Stomach (tissue), 9 donors: Measurements from ENCODE around the gene HOXD1. TPM values are rescaled to one million over a fixed set of nuclear protein-coding genes. Genes with fewer than 3 reads are reported as not detected.

Source experiments
- DNase-seq, 2 donors: peaks; one replicate each; pipeline versions ENCODE4 v3.0.0 to v3.0.0-alpha.2; 2013 to 2019
- H3K27ac ChIP-seq, 5 donors: fragments of 200-600 bp in 4 of 5; sonication (generic) in 4 of 5; one replicate each; pipeline ENCODE4 v1.5.1; 2013 to 2019; ENCODE audit warnings: mild to moderate bottlenecking in 1 of 5, moderate library complexity in 1 of 5
- H3K27me3 ChIP-seq, 3 donors: fragments of 200-600 bp; sonication (generic); one replicate each; pipeline ENCODE4 v1.5.1; 2017 to 2019; ENCODE audit warnings: mixed run types in 1 of 3
- H3K36me3 ChIP-seq, 4 donors: fragments of 200-600 bp; sonication (generic); 1 replicate in 3 of 4; 2 replicates in 1 of 4; pipeline ENCODE4 v1.5.1; 2016 to 2019
- H3K4me1 ChIP-seq, 4 donors: fragments of 200-600 bp; sonication (generic); one replicate each; pipeline ENCODE4 v1.5.1; 2016 to 2019
- H3K4me3 ChIP-seq, 4 donors: fragments of 200-600 bp; sonication (generic) in 3 of 4; one replicate each; pipeline ENCODE4 v1.5.1; 2016 to 2019; ENCODE audit warnings: mild to moderate bottlenecking in 1 of 4
- H3K9me3 ChIP-seq, 4 donors: fragments of 200-600 bp; sonication (generic); one replicate each; pipeline ENCODE4 v1.5.1; 2016 to 2019
- CTCF ChIP-seq, 7 experiments: fragments of 450-650 bp in 4 of 7; fragments of 200-600 bp in 3 of 7; sonication (generic) in 3 of 7; IDR thresholded peaks; one replicate each; pipeline ENCODE4 v1.5.1; 2016 to 2019; ENCODE audit warnings: antibody characterized with exemption in 7 of 7, control low read depth in 2 of 7, mild to moderate bottlenecking in 1 of 7
- EP300 ChIP-seq: sonication (generic); formaldehyde crosslinking; IDR thresholded peaks from one replicate; pipeline ENCODE4 v1.6.1; 2017; ENCODE audit warnings: antibody characterized with exemption
- POLR2A ChIP-seq, 4 donors: fragments of 450-650 bp; IDR thresholded peaks; one replicate each; pipeline ENCODE4 v1.6.1; 2016; ENCODE audit warnings: antibody characterized with exemption in 4 of 4, control low read depth in 2 of 4, mild to moderate bottlenecking in 1 of 4, moderate library complexity in 1 of 4
- POLR2AphosphoS5 ChIP-seq, 3 donors: sonication (generic); formaldehyde crosslinking; IDR thresholded peaks; one replicate each; pipeline ENCODE4 v1.6.1; 2016; ENCODE audit warnings: antibody characterized with exemption in 3 of 3
- WGBS, 5 donors: extraction: QIAGEN DNeasy Blood & Tissue Kit in 3 of 5; methylation state at CpG; one replicate each; pipeline versions ENCODE4 v1.1.5 to v1.1.7; 2013 to 2018; 5-methylcytosine and 5-hydroxymethylcytosine counted together
- intact Hi-C: fragments of 100-400 bp; cut with DNase I; formaldehyde crosslinking; loops from one replicate; pipeline ENCODE4 v1.15.1; 2023; ENCODE audit warnings: low total_unique reads
- polyA plus RNA-seq, 3 donors: library from polyadenylated mRNA; stranded (reverse); fragments of 200-250 nt; gene quantifications; one replicate each; pipeline ENCODE4 v1.2.3, GENCODE V29; 2013
- total RNA-seq, 5 donors: library from RNA; depleted of rRNA; stranded (reverse); fragments of >200 nt; gene quantifications; one replicate each; pipeline versions ENCODE4 v1.1.0 to v1.2.3, GENCODE V29; 2014 to 2016
- donor health status: healthy with polysubstance abuse.
- donor health status: Bipolar disorder and iron deficiency.
- donor health status: healthy.

HOXD1 gene
- total and polyA plus RNA-seq, 8 donors = 0.12 to 0.23 (median 0.18) TPM; not detected in 5

- no peak overlapping the region for H3K4me3 ChIP-seq
- peaks cover 14 to 99% (median 88%) of the 10 kb centered on the region in 3 donors for H3K27me3 ChIP-seq
- no peak for DNase-seq
- TF ChIP-seq CTCF (IDR thresholded peaks at IDR 0.05) (no peak), EP300 (no peak), POLR2AphosphoS5 (IDR thresholded peaks at IDR 0.05) (no peak), POLR2A (IDR thresholded peaks at IDR 0.05) (no peak)
- intact Hi-C loops = no loop called here
- no peaks in the 10 kb centered on the region for H3K9me3 ChIP-seq
- no peaks in the 10 kb centered on the region for H3K36me3 ChIP-seq
- H3K4me1 ChIP-seq = peaks cover 0 to 11% (median 1%) of the 10 kb centered on the region in 4 donors
- no peak overlapping the region for H3K27ac ChIP-seq
Observed at GRCh38 chr2:176146645-176147044, 41.8 kb upstream of the HOXD1 start.

- DNase-seq = peak in 1 of 2 donors; percentile 13
- H3K9me3 ChIP-seq = no peaks in the 10 kb centered on the region
- intact Hi-C loops = no loop called here
- no peak overlapping the region for H3K27ac ChIP-seq
- WGBS, 5 donors = 15 to 25% (median 23%) methylated on average over 31 to 32 of the region's 32 CpGs
- H3K4me3 ChIP-seq = no peak overlapping the region
- TF ChIP-seq POLR2AphosphoS5 (IDR thresholded peaks at IDR 0.05) = no peak
- TF ChIP-seq CTCF (IDR thresholded peaks at IDR 0.05) = no peak
- no peak for TF ChIP-seq POLR2A (IDR thresholded peaks at IDR 0.05)
- TF ChIP-seq EP300 = no peak
- peaks cover 0 to 17% (median 5%) of the 10 kb centered on the region in 4 donors for H3K4me1 ChIP-seq
- no peaks in the 10 kb centered on the region for H3K36me3 ChIP-seq
- peaks cover 20 to 99% (median 90%) of the 10 kb centered on the region in 3 donors for H3K27me3 ChIP-seq
Observed at GRCh38 chr2:176147210-176147799, 41.2 kb upstream of the HOXD1 start.

- DNase-seq = peak in 1 of 2 donors; percentile 22
- peaks cover 26 to 99% (median 90%) of the 10 kb centered on the region in 3 donors for H3K27me3 ChIP-seq
- H3K36me3 ChIP-seq = no peaks in the 10 kb centered on the region
- TF ChIP-seq POLR2A (IDR thresholded peaks at IDR 0.05) = no peak
- TF ChIP-seq POLR2AphosphoS5 (IDR thresholded peaks at IDR 0.05) = no peak
- TF ChIP-seq EP300 = no peak
- no peak for TF ChIP-seq CTCF (IDR thresholded peaks at IDR 0.05)
- peaks cover 0 to 22% (median 9%) of the 10 kb centered on the region in 4 donors for H3K4me1 ChIP-seq
- H3K4me3 ChIP-seq = no peak overlapping the region
- intact Hi-C loops = no loop called here
- no peak overlapping the region for H3K27ac ChIP-seq
- WGBS, 5 donors = 11 to 22% (median 15%) methylated on average over 28 to 31 of the region's 31 CpGs
- no peaks in the 10 kb centered on the region for H3K9me3 ChIP-seq
Observed at GRCh38 chr2:176147800-176148496, 40.5 kb upstream of the HOXD1 start.

- Histone ChIP-seq H3K27ac (no peak overlapping the region), H3K4me3 (no peak overlapping the region), H3K4me1 (peaks cover 0 to 22% (median 9%) of the 10 kb centered on the region in 4 donors), H3K36me3 (no peaks in the 10 kb centered on the region), H3K27me3 (peaks cover 27 to 99% (median 91%) of the 10 kb centered on the region in 3 donors), H3K9me3 (no peaks in the 10 kb centered on the region)
- 15 to 35% (median 20%) methylated on average over 10 to 11 of the region's 11 CpGs for WGBS, 5 donors
- no peak for TF ChIP-seq POLR2AphosphoS5 (IDR thresholded peaks at IDR 0.05)
- TF ChIP-seq EP300 = no peak
- TF ChIP-seq CTCF (IDR thresholded peaks at IDR 0.05) = no peak
- no peak for TF ChIP-seq POLR2A (IDR thresholded peaks at IDR 0.05)
- DNase-seq = peak in 1 of 2 donors; percentile 13
- intact Hi-C loops = no loop called here
Observed at GRCh38 chr2:176148751-176149421, 39.6 kb upstream of the HOXD1 start.
